ENCODE data around the gene PTPN2.

Gene PTPN2

DNA sequence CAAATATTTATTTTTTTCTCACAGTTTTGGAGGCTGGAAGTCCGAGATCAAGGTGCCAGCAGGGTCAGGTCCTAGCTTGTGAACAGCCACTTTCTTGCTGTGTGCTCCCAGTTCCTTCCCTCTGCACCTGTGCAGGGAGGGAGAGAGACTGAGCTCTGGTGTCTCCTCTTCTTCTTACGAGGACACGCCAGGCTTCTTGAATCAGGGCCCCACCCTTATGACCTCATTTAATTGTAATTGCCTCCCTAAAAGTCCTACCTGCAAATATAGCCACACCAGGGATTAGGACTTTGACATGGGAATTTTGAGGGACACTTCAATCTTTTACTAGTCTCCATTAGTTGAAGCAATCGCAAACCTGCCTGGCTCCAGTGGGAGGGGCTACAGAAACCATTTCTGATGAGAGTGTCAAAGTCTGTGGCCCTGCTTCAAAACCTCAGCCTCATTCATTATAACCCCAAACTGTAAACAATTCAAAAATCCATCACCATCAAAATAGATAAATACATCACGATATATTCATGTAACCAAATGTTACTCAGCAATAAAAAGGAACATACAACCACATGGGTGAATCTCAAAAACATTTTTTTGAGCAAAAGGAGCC lies 45.5 kb upstream of the PTPN2 start:
- no peaks in the 10 kb centered on the region for H3K9me3 ChIP-seq (ENCODE audit: insufficient read depth, low read length)
- H3K79me2 ChIP-seq (ENCODE audit: low read length): no peaks in the 10 kb centered on the region
- H3K4me3 ChIP-seq (ENCODE audit: low read length): no peak overlapping the region
- H3K27ac ChIP-seq (ENCODE audit: low read length): no peak overlapping the region
- H3K27me3 ChIP-seq (ENCODE audit: low read depth, low read length): no peaks in the 10 kb centered on the region
- no peaks in the 10 kb centered on the region for H3K36me3 ChIP-seq (replicated peaks; ENCODE audit: low read depth, low read length)
- H2AFZ ChIP-seq (ENCODE audit: low read depth, low read length): no peak overlapping the region
- H3K4me1 ChIP-seq (ENCODE audit: low read length): no peaks in the 10 kb centered on the region
- no peak overlapping the region for H3K9ac ChIP-seq (ENCODE audit: low read length)
- no peak overlapping the region for H3K4me2 ChIP-seq (ENCODE audit: low read length)
- TF ChIP-seq CTCF (IDR thresholded peaks at IDR 0.05; ENCODE audit: low read depth, low read length): no peak
- TF ChIP-seq EZH2phosphoT487 (IDR thresholded peaks at IDR 0.05; ENCODE audit: low read depth): no peak
- no peaks in the 10 kb centered on the region for H4K20me1 ChIP-seq (ENCODE audit: insufficient read depth, low read length)

GRCh38 chr18:12928641-12929040 lies 44.6 kb upstream of the PTPN2 start:
- TF ChIP-seq CTCF (IDR thresholded peaks at IDR 0.05; ENCODE audit: low read depth, low read length) (no peak), EZH2phosphoT487 (IDR thresholded peaks at IDR 0.05; ENCODE audit: low read depth) (no peak)
- no peaks in the 10 kb centered on the region for H3K9me3 ChIP-seq (ENCODE audit: insufficient read depth, low read length)
- no peaks in the 10 kb centered on the region for H3K79me2 ChIP-seq (ENCODE audit: low read length)
- no peak overlapping the region for H3K4me2 ChIP-seq (ENCODE audit: low read length)
- H2AFZ ChIP-seq (ENCODE audit: low read depth, low read length): no peak overlapping the region
- no peak overlapping the region for H3K4me3 ChIP-seq (ENCODE audit: low read length)
- no peaks in the 10 kb centered on the region for H4K20me1 ChIP-seq (ENCODE audit: insufficient read depth, low read length)
- H3K9ac ChIP-seq (ENCODE audit: low read length): no peak overlapping the region
- H3K27me3 ChIP-seq (ENCODE audit: low read depth, low read length): no peaks in the 10 kb centered on the region
- H3K36me3 ChIP-seq (replicated peaks; ENCODE audit: low read depth, low read length): no peaks in the 10 kb centered on the region
- no peak overlapping the region for H3K27ac ChIP-seq (ENCODE audit: low read length)
- no peaks in the 10 kb centered on the region for H3K4me1 ChIP-seq (ENCODE audit: low read length)

GRCh38 chr18:12928206-12928605 lies 44.2 kb upstream of the PTPN2 start:
- TF ChIP-seq CTCF (IDR thresholded peaks at IDR 0.05; ENCODE audit: low read depth, low read length): no peak
- TF ChIP-seq EZH2phosphoT487 (IDR thresholded peaks at IDR 0.05; ENCODE audit: low read depth): no peak
- H3K79me2 ChIP-seq (ENCODE audit: low read length): no peaks in the 10 kb centered on the region
- H2AFZ ChIP-seq (ENCODE audit: low read depth, low read length): no peak overlapping the region
- no peaks in the 10 kb centered on the region for H3K27me3 ChIP-seq (ENCODE audit: low read depth, low read length)
- H3K9me3 ChIP-seq (ENCODE audit: insufficient read depth, low read length): no peaks in the 10 kb centered on the region
- H3K4me1 ChIP-seq (ENCODE audit: low read length): no peaks in the 10 kb centered on the region
- H4K20me1 ChIP-seq (ENCODE audit: insufficient read depth, low read length): no peaks in the 10 kb centered on the region
- H3K27ac ChIP-seq (ENCODE audit: low read length): no peak overlapping the region
- H3K4me3 ChIP-seq (ENCODE audit: low read length): no peak overlapping the region
- H3K4me2 ChIP-seq (ENCODE audit: low read length): no peak overlapping the region
- H3K36me3 ChIP-seq (replicated peaks; ENCODE audit: low read depth, low read length): no peaks in the 10 kb centered on the region
- H3K9ac ChIP-seq (ENCODE audit: low read length): no peak overlapping the region

- Histone ChIP-seq H3K4me3 (ENCODE audit: low read length) (no peak overlapping the region), H3K27ac (ENCODE audit: low read length) (no peak overlapping the region), H3K9ac (ENCODE audit: low read length) (no peak overlapping the region), H3K9me3 (ENCODE audit: insufficient read depth, low read length) (no peaks in the 10 kb centered on the region), H3K79me2 (ENCODE audit: low read length) (no peaks in the 10 kb centered on the region), H3K36me3 (replicated peaks; ENCODE audit: low read depth, low read length) (no peaks in the 10 kb centered on the region), H3K4me1 (ENCODE audit: low read length) (no peaks in the 10 kb centered on the region), H3K27me3 (ENCODE audit: low read depth, low read length) (no peaks in the 10 kb centered on the region), H4K20me1 (ENCODE audit: insufficient read depth, low read length) (no peaks in the 10 kb centered on the region), H2AFZ (ENCODE audit: low read depth, low read length) (no peak overlapping the region), H3K4me2 (ENCODE audit: low read length) (no peak overlapping the region)
- TF ChIP-seq CTCF (IDR thresholded peaks at IDR 0.05; ENCODE audit: low read depth, low read length): no peak
- TF ChIP-seq EZH2phosphoT487 (IDR thresholded peaks at IDR 0.05; ENCODE audit: low read depth): no peak
Measured at GRCh38 chr18:12924616-12925015, 40.6 kb upstream of the PTPN2 start.
